B cell (primary cell): ENCODE results near the gene PRORP. TPM values are rescaled to one million over a fixed set of nuclear protein-coding genes. Genes with fewer than 3 reads are reported as not detected.

ENCODE experiments used
- ATAC-seq: fragments of 200-7000 bp; cut with Tn5 transposase; one replicate; pipeline ENCODE4 v1.10.0; 2021; ENCODE audit warnings: low read depth, mild to moderate bottlenecking, moderate number of reproducible peaks, moderate library complexity
- CTCF ChIA-PET: fragments of 350-600 bp; sonication (Branson Sonifier 250); formaldehyde crosslinking; loops from one replicate; lab custom pipeline; 2021; ENCODE audit warnings: antibody characterized with exemption, inconsistent platforms; lab: Charles Lee
- POLR2A ChIA-PET: fragments of 350-600 bp; sonication (Branson Sonifier 250); formaldehyde crosslinking; loops from one replicate; lab custom pipeline; 2021; ENCODE audit warnings: antibody characterized with exemption; lab: Charles Lee
- DNase-seq: peaks from one replicate; pipeline ENCODE4 v3.0.0; 2013
- H2AFZ ChIP-seq: 2 replicates; pipeline ENCODE4 v1.6.1; 2012; ENCODE audit warnings: mild to moderate bottlenecking, low read depth, low read length; ENCODE audit not compliant: insufficient read depth, poor library complexity, severe bottlenecking
- H3K27ac ChIP-seq, 2 donors: 1 replicate in 1 of 2; 2 replicates in 1 of 2; pipeline ENCODE4 v1.5.1; 2012 to 2013; ENCODE audit warnings: low read length in 2 of 2, mild to moderate bottlenecking in 2 of 2, moderate library complexity in 1 of 2
- H3K27me3 ChIP-seq, 4 experiments: fragments of 200-600 bp in 1 of 4; sonication (generic) in 1 of 4; replicated peaks in 1 of 4; 1 replicate in 2 of 4; 2 replicates in 2 of 4; pipeline versions ENCODE4 v1.6.1 to v1.7.0; 2013 to 2016; ENCODE audit warnings: low read length in 3 of 4, mild to moderate bottlenecking in 2 of 4, mixed read lengths in 1 of 4, moderate library complexity in 1 of 4; ENCODE audit not compliant: insufficient read depth in 4 of 4, control insufficient read depth in 3 of 4; ENCODE audit errors: control extremely low read depth in 1 of 4
- H3K36me3 ChIP-seq, 2 experiments: replicated peaks in 1 of 2; 1 replicate in 1 of 2; 2 replicates in 1 of 2; pipeline versions ENCODE4 v1.6.1 to v1.7.1; 2013; ENCODE audit warnings: low read length in 1 of 2; ENCODE audit not compliant: insufficient read depth in 2 of 2, control insufficient read depth in 1 of 2; ENCODE audit errors: control extremely low read depth in 1 of 2, extremely low read depth in 1 of 2
- H3K4me1 ChIP-seq, 2 donors: fragments of 200-600 bp in 1 of 2; sonication (generic) in 1 of 2; 1 replicate in 1 of 2; 2 replicates in 1 of 2; pipeline versions ENCODE4 v1.5.1 to v1.6.1; 2013 to 2017; ENCODE audit warnings: low read length in 2 of 2; ENCODE audit not compliant: control insufficient read depth in 2 of 2, insufficient read depth in 2 of 2
- H3K4me2 ChIP-seq: replicated peaks from 2 replicates; pipeline ENCODE3; 2012; ENCODE audit warnings: mild to moderate bottlenecking, low read depth, low read length; ENCODE audit not compliant: poor library complexity, severe bottlenecking
- H3K4me3 ChIP-seq, 5 experiments: fragments of 200-600 bp in 1 of 5; sonication (generic) in 1 of 5; 1 replicate in 3 of 5; 2 replicates in 2 of 5; pipeline versions ENCODE4 v1.5.1 to v1.7.0; 2011 to 2016; ENCODE audit warnings: low read length in 4 of 5, mild to moderate bottlenecking in 4 of 5, low read depth in 2 of 5, control low read depth in 1 of 5, moderate library complexity in 1 of 5; ENCODE audit not compliant: insufficient read depth in 1 of 5; ENCODE audit errors: control extremely low read depth in 1 of 5, extremely low read depth in 1 of 5
- H3K79me2 ChIP-seq: fragments of 200-600 bp; sonication (generic); one replicate; pipeline ENCODE4 v1.6.0; 2016; ENCODE audit warnings: low read length; ENCODE audit not compliant: control insufficient read depth, insufficient read depth
- H3K9ac ChIP-seq: fragments of 200-600 bp; sonication (generic); 2 replicates; pipeline ENCODE4 v1.6.1; 2017; ENCODE audit warnings: mild to moderate bottlenecking, low read length, moderate library complexity
- H3K9me3 ChIP-seq, 3 donors: one replicate each; pipeline versions ENCODE4 v1.6.1 to v1.7.1; 2013; ENCODE audit warnings: low read length in 2 of 3; ENCODE audit not compliant: control insufficient read depth in 2 of 3, insufficient read depth in 1 of 3; ENCODE audit errors: control extremely low read depth in 1 of 3
- H4K20me1 ChIP-seq: 2 replicates; pipeline ENCODE4 v1.6.0; 2012; ENCODE audit warnings: mild to moderate bottlenecking, low read length; ENCODE audit not compliant: insufficient read depth, control insufficient read depth, poor library complexity, severe bottlenecking
- H3K27ac Mint-ChIP-seq: one replicate; pipeline ENCODE4 v1.8.0; 2021; ENCODE audit warnings: mixed read lengths
- H3K27me3 Mint-ChIP-seq: one replicate; pipeline ENCODE4 v1.8.0; 2021; ENCODE audit warnings: mixed read lengths
- H3K4me1 Mint-ChIP-seq: one replicate; pipeline ENCODE4 v1.8.0; 2021; ENCODE audit warnings: mixed read lengths
- H3K4me3 Mint-ChIP-seq: one replicate; pipeline ENCODE4 v1.8.0; 2021; ENCODE audit warnings: mixed read lengths
- H3K9me3 Mint-ChIP-seq: one replicate; pipeline ENCODE4 v1.8.0; 2022; ENCODE audit warnings: mixed read lengths; ENCODE audit not compliant: insufficient read depth
- EZH2 ChIP-seq: IDR thresholded peaks from 2 replicates; pipeline ENCODE4 v1.6.1; 2012; ENCODE audit warnings: borderline replicate concordance, low read depth, mild to moderate bottlenecking, moderate library complexity, low read length; ENCODE audit not compliant: insufficient read depth, poor library complexity, severe bottlenecking
- WGBS: methylation state at CpG from one replicate; pipeline ENCODE4 v1.1.5; 2013; ENCODE audit warnings: missing lambda C conversion rate; ENCODE audit not compliant: insufficient coverage; 5-methylcytosine and 5-hydroxymethylcytosine counted together
- intact Hi-C: fragments of 100-400 bp; cut with micrococcal nuclease; formaldehyde crosslinking; loops from one replicate; pipeline ENCODE4 v1.10.0; 2022
- polyA plus RNA-seq: library from polyadenylated mRNA; depleted of rRNA; stranded (reverse); fragments of >200 nt; gene quantifications from 2 replicates; pipeline ENCODE4 v1.2.3, GENCODE V29; 2012
- total RNA-seq, 2 donors: library from RNA; stranded (reverse); fragments of 120-200 nt in 1 of 2; gene quantifications; 1 replicate in 1 of 2; 2 replicates in 1 of 2; pipeline versions ENCODE4 v1.2.3 to v1.2.4, GENCODE V29; 2013 to 2022
- TF ChIP-seq, protein P1 (sequence below): fragments of 200-600 bp; IDR thresholded peaks from one replicate; pipeline ENCODE4 v1.8.0; 2022; ENCODE audit warnings: antibody characterized with exemption, mild to moderate bottlenecking

Gene PRORP
- total and polyA plus RNA-seq, 2 donors (not counting 1 experiment from before 2014, with no cell fraction given): 15.0 to 16.4 TPM

DNA sequence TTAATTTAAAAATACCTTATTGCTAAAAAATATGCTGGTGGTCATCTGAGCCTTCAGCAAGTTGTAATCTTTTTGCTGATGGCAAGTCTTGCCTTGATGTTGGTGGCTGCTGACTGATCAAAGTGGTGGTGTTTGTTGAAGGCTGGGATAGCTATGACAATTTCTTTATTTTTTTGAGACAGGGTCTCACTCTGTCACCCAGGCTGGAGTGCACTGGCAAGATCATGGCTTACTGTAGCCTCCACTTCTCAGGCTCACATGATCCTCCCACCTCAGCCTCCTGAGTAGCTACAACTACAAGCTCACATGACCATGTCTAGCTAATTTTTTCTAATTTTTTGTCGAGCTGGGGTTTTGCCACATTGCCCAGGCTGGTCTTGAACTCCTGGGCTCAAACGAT lies 24.8 kb downstream of the PRORP start:
- ATAC-seq (no peak), DNase-seq (no peak)
- H3K4me3 Mint-ChIP-seq: no peak overlapping the region
- peaks cover 4% of the 10 kb centered on the region for H4K20me1 ChIP-seq
- peaks cover 5 to 13% of the 10 kb centered on the region in 2 experiments for H3K36me3 ChIP-seq
- H3K9ac ChIP-seq: no peak overlapping the region
- H3K4me2 ChIP-seq: no peak overlapping the region
- H3K4me1 Mint-ChIP-seq: no peaks in the 10 kb centered on the region
- H3K27ac ChIP-seq: no peak overlapping the region
- H3K27me3 Mint-ChIP-seq: no peaks in the 10 kb centered on the region
- ChIA-PET CTCF (interaction anchor here (16.6 kb wide), 1 partner anchor 270 kb away, joined by 512 read pairs; no protein-coding TSS in a partner anchor), POLR2A (no interaction called here)
- no peaks in the 10 kb centered on the region for H3K4me1 ChIP-seq
- H3K27ac Mint-ChIP-seq: no peak overlapping the region
- H2AFZ ChIP-seq: no peak overlapping the region
- no peaks in the 10 kb centered on the region for H3K9me3 Mint-ChIP-seq
- H3K9me3 ChIP-seq: no peaks in the 10 kb centered on the region
- 71% methylated on average over 1 of the region's 2 CpGs for WGBS
- no peaks in the 10 kb centered on the region for H3K27me3 ChIP-seq
- peaks cover 36% of the 10 kb centered on the region for H3K79me2 ChIP-seq
- H3K4me3 ChIP-seq: no peak overlapping the region
- TF ChIP-seq EZH2: no peak
- TF ChIP-seq, protein P1, sequence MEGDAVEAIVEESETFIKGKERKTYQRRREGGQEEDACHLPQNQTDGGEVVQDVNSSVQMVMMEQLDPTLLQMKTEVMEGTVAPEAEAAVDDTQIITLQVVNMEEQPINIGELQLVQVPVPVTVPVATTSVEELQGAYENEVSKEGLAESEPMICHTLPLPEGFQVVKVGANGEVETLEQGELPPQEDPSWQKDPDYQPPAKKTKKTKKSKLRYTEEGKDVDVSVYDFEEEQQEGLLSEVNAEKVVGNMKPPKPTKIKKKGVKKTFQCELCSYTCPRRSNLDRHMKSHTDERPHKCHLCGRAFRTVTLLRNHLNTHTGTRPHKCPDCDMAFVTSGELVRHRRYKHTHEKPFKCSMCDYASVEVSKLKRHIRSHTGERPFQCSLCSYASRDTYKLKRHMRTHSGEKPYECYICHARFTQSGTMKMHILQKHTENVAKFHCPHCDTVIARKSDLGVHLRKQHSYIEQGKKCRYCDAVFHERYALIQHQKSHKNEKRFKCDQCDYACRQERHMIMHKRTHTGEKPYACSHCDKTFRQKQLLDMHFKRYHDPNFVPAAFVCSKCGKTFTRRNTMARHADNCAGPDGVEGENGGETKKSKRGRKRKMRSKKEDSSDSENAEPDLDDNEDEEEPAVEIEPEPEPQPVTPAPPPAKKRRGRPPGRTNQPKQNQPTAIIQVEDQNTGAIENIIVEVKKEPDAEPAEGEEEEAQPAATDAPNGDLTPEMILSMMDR: no peak
- intact Hi-C loops: no loop called here

DNA sequence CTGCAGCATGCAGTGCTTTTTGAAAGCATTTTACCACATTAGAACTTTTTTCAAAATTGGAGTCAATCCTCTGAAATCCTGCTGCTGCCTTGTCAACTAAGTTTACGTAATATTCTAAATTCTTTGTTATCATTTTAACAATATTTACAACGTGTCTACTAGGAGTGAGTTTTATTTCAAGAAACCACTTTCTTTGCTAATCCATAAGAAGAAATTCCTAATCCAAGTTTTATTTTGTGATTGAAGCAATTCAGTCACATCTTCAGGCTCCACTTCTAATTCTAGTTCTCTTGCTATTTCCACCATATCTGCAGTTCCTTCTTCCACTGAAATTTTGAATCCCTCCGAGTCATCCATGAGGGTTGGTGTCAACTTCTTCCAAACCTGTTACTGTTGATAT lies 25.4 kb downstream of the PRORP start:
- no peak overlapping the region for H2AFZ ChIP-seq
- H3K36me3 ChIP-seq: peaks cover 5 to 13% of the 10 kb centered on the region in 2 experiments
- no peak overlapping the region for H3K4me3 Mint-ChIP-seq
- H3K27ac Mint-ChIP-seq: no peak overlapping the region
- POLR2A ChIA-PET: no interaction called here
- TF ChIP-seq EZH2: no peak
- TF ChIP-seq, protein P1: no peak
- 100% methylated on average over 1 of the region's 3 CpGs for WGBS
- no peak overlapping the region for H3K4me2 ChIP-seq
- H3K27ac ChIP-seq: no peak overlapping the region
- no peak for DNase-seq
- no peaks in the 10 kb centered on the region for H3K9me3 ChIP-seq
- no peak overlapping the region for H3K9ac ChIP-seq
- no peaks in the 10 kb centered on the region for H3K4me1 Mint-ChIP-seq
- no peaks in the 10 kb centered on the region for H3K4me1 ChIP-seq
- peaks cover 4% of the 10 kb centered on the region for H4K20me1 ChIP-seq
- H3K79me2 ChIP-seq: peaks cover 31% of the 10 kb centered on the region
- no peaks in the 10 kb centered on the region for H3K27me3 ChIP-seq
- H3K4me3 ChIP-seq: no peak overlapping the region
- H3K9me3 Mint-ChIP-seq: no peaks in the 10 kb centered on the region
- no peak for ATAC-seq
- CTCF ChIA-PET: interaction anchor here (16.6 kb wide), 1 partner anchor 269 kb away, joined by 512 read pairs; no protein-coding TSS in a partner anchor
- no peaks in the 10 kb centered on the region for H3K27me3 Mint-ChIP-seq
- intact Hi-C loops: no loop called here
